Activated gamma-delta T cell (primary cell): ENCODE measurements around the gene CDAN1.
"Not testable (repeated sequence)": the region's sequence is repeated elsewhere in the genome, so short reads cannot be mapped to it uniquely, and the experiment has no call there.

Source experiments
- DNase-seq: peaks from one replicate; lab custom pipeline; 2025; lab: John Stamatoyannopoulos, UW

Gene CDAN1

DNA sequence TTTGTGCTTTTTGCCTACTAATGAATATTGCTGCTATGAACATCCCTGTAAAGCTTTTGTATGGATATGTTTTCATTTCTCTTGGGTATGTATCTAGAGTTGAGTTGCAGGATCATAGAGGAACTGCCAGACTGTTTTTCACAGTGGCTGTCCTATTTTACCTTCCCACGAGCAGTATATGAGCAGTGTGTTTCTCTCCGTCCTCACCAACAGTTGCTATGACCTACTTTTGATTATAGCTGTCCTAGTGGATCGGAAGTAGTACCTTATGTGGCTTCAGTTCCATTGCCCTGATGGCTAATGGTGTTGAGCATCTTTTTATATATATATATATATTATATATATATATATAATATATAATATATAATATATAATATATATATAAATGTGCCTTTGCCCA, 25.2 kb downstream of the CDAN1 start:
- DNase-seq = no peak

- no peak for DNase-seq
Measured at GRCh38 chr15:42710662-42711061, 26.3 kb downstream of the CDAN1 start.

GRCh38 chr15:42707873-42708544, 28.9 kb downstream of the CDAN1 start:
- no peak for DNase-seq

GRCh38 chr15:42707068-42707467, 29.9 kb downstream of the CDAN1 start:
- no peak for DNase-seq

DNA sequence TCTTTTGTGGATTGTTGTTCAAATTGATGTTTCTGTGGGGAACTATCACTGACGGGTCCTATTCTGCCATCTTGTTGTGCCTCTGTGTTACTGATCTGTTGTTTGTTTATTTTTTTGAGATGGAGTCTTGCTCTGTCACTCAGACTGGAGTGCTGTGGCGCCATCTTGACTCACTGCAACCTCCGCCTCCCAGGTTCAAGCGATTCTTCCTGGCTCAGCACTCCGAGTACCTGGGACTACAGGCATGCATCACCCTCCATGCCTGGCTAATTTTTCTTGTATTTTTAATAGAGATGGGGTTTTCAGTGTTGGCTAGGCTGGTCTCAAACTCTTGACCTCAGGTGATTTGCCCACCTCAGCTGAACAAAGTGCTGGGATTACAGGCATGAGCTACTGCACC, 31.6 kb downstream of the CDAN1 start:
- DNase-seq = no peak

DNA sequence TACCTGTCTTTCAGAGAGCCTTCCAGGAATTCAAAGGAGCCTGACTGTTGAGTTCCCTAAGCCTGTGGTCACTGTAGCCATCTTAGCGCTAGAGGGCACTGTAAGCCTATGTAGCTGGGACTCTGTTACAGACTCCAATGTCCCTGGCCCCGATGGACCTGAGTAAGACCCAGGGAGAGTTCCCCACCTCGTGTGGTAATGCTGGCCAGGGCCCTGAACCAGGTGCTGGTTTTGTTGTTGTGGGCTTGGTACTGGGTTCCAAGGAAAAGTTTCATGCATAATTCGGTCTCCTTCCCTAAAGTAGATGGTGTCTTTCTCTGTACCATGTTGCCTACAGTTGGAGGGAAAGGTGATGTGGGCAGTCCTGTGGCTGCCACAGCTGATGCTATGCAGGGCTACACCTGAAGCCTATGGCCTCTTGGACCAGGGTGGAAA, 32.4 kb downstream of the CDAN1 start:
- DNase-seq = no peak

DNA sequence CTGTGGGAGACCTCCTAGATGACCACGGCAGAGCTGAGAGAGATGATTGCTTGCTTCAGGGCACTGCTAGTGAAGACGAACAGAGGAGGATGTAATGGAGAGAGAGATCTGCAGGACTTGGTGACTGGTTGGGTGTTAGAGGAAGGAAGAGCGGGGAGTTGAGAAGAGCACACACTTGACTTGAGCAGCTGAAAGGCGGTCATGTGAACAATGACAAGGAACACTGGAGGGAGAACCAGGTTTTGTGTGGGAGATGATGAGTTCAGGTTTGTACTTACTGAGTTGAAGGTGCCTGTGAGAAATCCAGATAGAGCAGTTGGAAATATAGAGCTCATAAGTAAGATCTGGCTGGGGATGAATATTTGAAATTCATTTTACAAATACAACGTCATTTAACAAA, 40.3 kb downstream of the CDAN1 start:
- no peak for DNase-seq

DNA sequence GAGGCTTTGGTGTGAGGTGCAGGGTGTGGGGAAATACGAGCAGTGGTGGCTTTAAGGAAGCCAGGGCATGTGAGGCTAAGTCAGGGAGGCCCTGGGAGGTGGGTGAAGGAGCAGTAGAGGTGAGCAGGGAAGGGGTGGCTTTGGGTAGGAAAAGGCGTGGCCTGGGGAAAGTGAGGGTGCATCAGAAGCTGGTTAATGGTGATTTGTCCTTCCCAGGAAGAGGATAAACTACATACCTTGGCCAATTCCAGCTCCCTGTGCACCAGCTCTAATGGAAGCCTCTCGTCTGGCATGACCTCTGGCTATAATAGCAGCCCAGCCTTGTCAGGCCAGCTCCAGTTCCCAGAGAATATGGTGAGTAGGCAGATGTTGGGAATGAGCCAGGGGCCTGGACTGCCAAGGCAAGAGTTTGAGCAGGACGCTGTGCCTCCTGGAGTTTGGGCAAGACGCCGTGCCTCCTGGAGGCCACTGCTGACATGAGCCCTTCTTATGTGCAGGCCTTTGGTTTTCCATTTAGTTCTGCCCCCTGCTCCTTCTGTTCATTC, 41.3 kb downstream of the CDAN1 start:
- no peak for DNase-seq

DNA sequence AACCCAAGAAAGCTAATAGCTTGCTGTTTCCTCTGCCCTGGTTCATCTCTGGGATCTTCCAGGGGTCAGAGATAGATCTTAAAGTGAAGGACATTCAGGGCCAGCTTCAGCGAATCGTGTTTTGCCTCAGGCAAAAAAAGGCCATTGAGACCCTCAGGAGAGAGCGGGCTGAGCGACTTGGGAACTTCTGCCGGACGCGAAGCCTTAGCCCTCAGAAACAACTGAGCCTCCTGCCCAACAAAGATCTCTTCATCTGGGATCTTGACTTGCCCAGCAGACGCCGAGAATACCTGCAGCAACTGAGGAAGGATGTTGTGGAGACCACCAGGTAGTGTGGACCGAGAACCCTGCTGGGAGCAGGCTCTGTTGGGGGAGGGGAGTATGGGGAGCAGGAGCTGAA, 42.5 kb downstream of the CDAN1 start:
- no peak for DNase-seq

DNA sequence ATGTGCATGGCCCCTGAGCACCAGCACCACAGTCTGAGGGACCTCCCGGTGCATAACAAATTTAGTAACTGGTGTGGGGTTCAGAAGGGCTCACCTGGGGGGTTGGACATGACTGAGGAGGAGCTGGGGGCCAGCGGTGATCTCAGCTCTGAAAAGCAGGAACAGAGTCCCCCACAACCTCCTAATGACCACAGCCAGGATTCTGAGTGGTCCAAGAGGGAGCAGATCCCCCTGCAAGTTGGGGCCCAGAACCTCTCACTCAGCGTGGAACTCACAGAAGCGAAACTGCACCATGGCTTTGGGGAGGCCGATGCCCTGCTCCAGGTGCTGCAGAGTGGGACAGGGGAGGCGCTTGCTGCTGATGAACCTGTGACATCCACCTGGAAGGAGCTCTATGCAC, 43.0 kb downstream of the CDAN1 start:
- no peak for DNase-seq

- no peak for DNase-seq
Measured at GRCh38 chr15:42693496-42693895, 43.4 kb downstream of the CDAN1 start.

- no peak for DNase-seq
Measured at GRCh38 chr15:42692997-42693396, 43.9 kb downstream of the CDAN1 start.

DNA sequence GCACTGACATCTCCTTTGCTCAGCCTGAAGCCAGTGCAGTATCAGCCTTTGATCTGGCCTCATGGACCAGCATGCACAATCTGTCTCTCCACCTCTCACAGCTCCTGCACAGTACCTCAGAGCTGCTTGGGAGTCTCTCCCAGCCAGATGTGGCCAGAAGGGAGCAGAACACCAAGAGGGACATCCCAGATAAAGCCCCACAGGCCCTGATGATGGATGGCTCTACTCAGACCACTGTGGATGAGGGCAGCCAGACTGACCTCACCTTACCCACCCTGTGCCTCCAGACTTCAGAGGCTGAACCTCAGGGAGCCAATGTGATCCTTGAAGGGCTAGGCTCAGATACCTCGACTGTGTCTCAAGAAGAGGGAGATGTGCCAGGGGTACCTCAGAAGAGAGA, 44.4 kb downstream of the CDAN1 start:
- DNase-seq = no peak

DNA sequence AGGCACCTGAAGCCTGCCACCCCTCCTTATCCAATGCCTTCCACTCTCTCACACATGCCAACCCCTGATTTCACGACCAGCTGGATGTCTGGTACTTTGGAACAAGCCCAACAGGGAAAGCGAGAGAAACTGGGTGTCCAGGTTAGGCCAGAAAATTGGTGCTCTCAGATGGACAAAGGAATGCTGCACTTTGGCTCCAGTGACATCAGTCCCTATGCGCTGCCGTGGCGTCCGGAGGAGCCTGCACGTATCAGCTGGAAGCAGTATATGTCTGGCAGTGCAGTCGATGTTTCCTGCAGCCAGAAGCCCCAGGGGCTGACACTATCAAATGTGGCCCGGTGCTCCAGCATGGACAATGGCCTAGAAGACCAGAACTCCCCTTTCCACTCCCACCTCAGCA, 45.2 kb downstream of the CDAN1 start:
- DNase-seq = no peak

DNA sequence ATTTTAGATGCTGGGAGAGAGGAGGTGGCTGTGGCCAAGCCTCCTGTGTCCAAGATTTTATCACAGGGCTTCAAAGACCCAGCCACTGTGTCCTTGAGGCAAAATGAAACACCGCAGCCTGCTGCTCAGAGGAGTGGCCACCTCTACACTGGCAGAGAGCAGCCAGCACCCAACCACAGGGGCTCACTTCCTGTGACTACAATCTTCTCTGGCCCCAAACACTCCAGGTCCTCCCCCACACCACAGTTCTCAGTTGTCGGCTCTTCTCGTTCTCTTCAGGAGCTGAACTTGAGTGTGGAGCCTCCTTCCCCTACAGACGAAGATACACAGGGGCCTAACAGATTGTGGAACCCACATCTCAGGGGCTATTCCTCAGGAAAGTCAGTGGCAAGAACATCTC, 45.6 kb downstream of the CDAN1 start:
- no peak for DNase-seq

DNA sequence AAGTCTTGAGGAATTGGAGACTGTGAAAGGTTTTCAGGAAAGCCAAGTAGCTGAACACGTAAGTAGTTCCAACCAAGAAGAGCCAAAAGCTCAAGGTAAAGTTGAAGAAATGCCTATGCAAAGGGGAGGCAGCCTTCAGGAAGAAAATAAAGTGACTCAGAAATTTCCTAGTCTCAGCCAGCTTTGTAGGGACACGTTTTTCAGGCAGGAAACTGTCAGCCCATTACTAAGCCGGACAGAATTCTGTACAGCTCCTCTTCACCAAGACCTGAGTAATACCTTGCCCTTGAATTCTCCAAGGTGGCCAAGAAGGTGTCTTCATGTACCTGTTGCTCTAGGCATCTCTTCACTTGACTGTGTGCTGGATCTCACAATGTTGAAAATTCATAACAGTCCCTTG, 48.6 kb downstream of the CDAN1 start:
- DNase-seq = no peak

DNA sequence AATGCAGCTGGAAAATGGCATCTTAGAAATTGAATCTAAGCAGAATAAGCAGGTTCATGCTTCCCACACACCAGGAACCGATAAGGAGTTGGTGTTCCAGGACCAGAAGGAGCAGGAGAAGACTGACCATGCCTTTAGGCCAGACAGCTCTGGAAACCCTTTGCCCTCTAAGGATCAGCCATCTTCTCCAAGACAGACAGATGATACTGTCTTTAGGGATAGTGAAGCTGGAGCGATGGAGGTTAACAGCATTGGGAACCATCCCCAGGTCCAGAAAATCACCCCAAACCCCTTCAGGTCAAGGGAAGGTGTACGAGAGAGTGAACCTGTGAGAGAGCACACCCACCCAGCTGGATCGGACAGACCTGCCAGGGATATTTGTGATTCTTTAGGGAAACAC, 49.2 kb downstream of the CDAN1 start:
- DNase-seq = no peak

DNA sequence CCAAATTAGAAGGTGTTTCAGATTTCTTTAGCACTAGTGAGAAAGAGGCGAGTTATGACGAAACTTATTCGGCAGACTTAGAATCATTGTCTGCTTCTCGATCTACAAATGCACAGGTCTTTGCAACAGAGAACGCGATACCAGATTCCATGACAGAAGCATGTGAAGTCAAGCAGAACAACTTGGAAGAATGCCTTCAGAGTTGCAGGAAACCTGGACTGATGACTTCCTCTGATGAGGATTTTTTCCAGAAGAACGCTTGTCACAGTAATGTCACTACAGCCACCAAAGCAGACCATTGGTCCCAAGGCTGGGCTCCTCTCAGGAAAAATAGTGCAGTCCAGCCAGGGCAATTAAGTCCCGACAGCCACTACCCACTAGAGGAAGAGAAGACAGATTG, 50.6 kb downstream of the CDAN1 start:
- DNase-seq = no peak

- no peak for DNase-seq
Measured at GRCh38 chr15:42681119-42681518, 55.8 kb downstream of the CDAN1 start.

DNA sequence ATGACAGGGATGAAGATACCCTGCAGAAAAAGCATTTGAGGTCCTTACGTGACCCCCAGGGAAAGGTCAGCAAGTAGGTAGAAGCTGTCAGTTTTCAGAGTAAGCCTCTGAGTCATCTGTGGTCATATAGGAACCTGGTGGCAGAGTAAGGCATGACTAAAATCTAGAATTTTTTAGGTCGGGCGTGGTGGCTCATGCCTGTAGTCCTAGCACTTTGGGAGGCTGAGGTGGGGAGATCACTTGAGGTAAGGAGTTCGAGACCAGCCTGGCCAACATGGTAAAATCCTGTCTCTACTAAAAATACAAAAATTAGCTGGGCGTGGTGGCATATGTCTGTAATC, 56.8 kb downstream of the CDAN1 start:
- not testable (repeated sequence) for DNase-seq

- no peak for DNase-seq
Measured at GRCh38 chr15:42679285-42680141, 57.4 kb downstream of the CDAN1 start.

DNA sequence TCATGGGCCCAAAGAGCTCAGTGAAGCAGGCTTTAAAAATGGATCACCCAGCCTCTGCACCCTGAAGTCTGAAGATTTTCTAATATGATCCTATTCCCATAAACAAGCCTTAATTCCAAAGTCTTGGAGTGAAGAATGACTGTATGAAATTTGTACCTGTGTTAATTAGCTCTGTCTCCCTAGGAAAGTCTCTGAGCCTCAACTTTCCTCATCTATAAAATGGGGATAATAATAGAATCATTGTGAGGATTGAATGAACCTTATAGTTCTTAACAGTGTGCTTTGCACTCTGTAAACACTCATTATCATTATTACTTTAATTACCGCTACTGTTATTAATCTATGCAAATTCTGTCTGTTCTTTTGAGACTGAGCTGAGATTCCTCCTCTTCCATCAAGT, 61.9 kb downstream of the CDAN1 start:
- no peak for DNase-seq

DNA sequence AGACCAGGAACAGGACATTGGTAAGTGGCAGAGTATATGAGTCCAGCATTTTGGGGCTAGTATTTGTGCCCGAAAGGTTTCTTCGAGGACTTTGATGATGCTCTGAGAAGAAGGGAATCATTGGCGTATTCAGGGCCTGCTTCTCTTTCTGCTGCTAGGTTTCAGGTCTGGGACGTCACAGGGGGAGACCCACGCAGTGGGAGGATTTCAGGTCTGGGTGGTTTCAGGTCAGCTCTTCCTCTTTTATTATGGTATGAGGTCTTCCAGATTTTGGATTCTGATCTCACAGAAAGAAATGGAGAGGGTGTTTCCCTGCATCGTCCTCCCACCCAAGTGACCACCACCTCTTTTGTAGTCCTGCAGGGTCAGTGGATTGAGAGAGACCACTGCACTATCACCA, 62.5 kb downstream of the CDAN1 start:
- DNase-seq = no peak
